GM18508 (cell line): ENCODE measurements around the gene SPPL3.
"Not testable (repeated sequence)": the region's sequence is repeated elsewhere in the genome, so short reads cannot be mapped to it uniquely, and the experiment has no call there.

Experiments
- ATAC-seq: cut with Tn5 transposase; IDR thresholded peaks from one replicate; pipeline ENCODE4 v1.9.1; 2021; ENCODE audit warnings: moderate number of reproducible peaks; ENCODE audit not compliant: insufficient read depth, unreplicated experiment

The SPPL3 gene

GRCh38 chr12:120904197-120904773, at the start of gene SPPL3:
Gene SPPL3, minus strand, starts transcription at chr12:120904358. Its CDS starts 491 bp downstream, at chr12:120903867.
- no peak for ATAC-seq

- no peak for ATAC-seq
Measured at GRCh38 chr12:120950807-120951206, 46.6 kb upstream of the SPPL3 start.

GRCh38 chr12:120950260-120950799, 46.2 kb upstream of the SPPL3 start:
- ATAC-seq: not testable (repeated sequence)

- ATAC-seq: not testable (repeated sequence)
Measured at GRCh38 chr12:120945516-120945915, 41.4 kb upstream of the SPPL3 start.

GRCh38 chr12:120944645-120945217, 40.6 kb upstream of the SPPL3 start:
- ATAC-seq: no peak

- no peak for ATAC-seq
Measured at GRCh38 chr12:120943482-120943881, 39.3 kb upstream of the SPPL3 start.

GRCh38 chr12:120941846-120942405, 37.8 kb upstream of the SPPL3 start:
- ATAC-seq: no peak

- no peak for ATAC-seq
Measured at GRCh38 chr12:120941412-120941811, 37.3 kb upstream of the SPPL3 start.

- no peak for ATAC-seq
Measured at GRCh38 chr12:120940799-120941198, 36.6 kb upstream of the SPPL3 start.

- ATAC-seq: no peak
Measured at GRCh38 chr12:120940006-120940405, 35.8 kb upstream of the SPPL3 start.

GRCh38 chr12:120939523-120939922, 35.4 kb upstream of the SPPL3 start:
- no peak for ATAC-seq

- ATAC-seq: no peak
Measured at GRCh38 chr12:120938496-120938895, 34.3 kb upstream of the SPPL3 start.

GRCh38 chr12:120936197-120936596, 32.0 kb upstream of the SPPL3 start:
- ATAC-seq: no peak

GRCh38 chr12:120933786-120934185, 29.6 kb upstream of the SPPL3 start:
- ATAC-seq: no peak

- no peak for ATAC-seq
Measured at GRCh38 chr12:120932956-120933526, 28.9 kb upstream of the SPPL3 start.

GRCh38 chr12:120932058-120932457, 27.9 kb upstream of the SPPL3 start:
- ATAC-seq: no peak

GRCh38 chr12:120930032-120930431, 25.9 kb upstream of the SPPL3 start:
- no peak for ATAC-seq

- ATAC-seq: no peak
Measured at GRCh38 chr12:120928864-120929652, 24.9 kb upstream of the SPPL3 start.

GRCh38 chr12:120925740-120926563, 21.8 kb upstream of the SPPL3 start:
- ATAC-seq: no peak

GRCh38 chr12:120922279-120922678, 18.1 kb upstream of the SPPL3 start:
- ATAC-seq: no peak
